Measurements from ENCODE around the gene MAP4K1.

DNA sequence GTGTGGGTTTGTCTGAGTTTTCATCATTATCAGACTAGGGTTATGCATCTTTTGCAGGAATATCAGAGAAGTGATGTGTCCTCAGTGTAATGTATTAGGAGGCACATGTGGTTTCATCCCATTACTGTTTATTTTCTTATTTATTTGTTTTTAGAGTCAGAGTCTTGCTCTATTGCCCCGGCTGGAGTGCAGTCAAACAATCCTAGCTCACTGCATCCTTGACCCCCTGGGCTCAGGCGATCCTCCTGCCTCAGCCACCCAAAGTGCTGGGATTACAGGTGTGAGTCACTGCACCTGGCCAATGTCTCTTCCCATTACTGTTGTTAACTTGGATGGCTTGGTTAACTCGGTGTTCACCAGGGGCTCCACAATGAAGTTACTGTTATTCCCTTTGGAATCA, 67.4 kb downstream of the MAP4K1 start:
- no peak for TF ChIP-seq ZNF214 (tag by site-specific recombination; IDR thresholded peaks at IDR 0.05; ENCODE audit: borderline replicate concordance)
- no peak for TF ChIP-seq ZNF174 (tag by site-specific recombination; IDR thresholded peaks at IDR 0.05)
- TF ChIP-seq SCRT2 (tag by site-specific recombination; IDR thresholded peaks at IDR 0.05): no peak
- TF ChIP-seq, protein P1, sequence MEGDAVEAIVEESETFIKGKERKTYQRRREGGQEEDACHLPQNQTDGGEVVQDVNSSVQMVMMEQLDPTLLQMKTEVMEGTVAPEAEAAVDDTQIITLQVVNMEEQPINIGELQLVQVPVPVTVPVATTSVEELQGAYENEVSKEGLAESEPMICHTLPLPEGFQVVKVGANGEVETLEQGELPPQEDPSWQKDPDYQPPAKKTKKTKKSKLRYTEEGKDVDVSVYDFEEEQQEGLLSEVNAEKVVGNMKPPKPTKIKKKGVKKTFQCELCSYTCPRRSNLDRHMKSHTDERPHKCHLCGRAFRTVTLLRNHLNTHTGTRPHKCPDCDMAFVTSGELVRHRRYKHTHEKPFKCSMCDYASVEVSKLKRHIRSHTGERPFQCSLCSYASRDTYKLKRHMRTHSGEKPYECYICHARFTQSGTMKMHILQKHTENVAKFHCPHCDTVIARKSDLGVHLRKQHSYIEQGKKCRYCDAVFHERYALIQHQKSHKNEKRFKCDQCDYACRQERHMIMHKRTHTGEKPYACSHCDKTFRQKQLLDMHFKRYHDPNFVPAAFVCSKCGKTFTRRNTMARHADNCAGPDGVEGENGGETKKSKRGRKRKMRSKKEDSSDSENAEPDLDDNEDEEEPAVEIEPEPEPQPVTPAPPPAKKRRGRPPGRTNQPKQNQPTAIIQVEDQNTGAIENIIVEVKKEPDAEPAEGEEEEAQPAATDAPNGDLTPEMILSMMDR (tag by site-specific recombination; IDR thresholded peaks at IDR 0.05): no peak
